Fibroblast of skin of abdomen (primary cell): Measurements from ENCODE around the gene NMRK2. TPM values are rescaled to one million over a fixed set of nuclear protein-coding genes. Genes with fewer than 3 reads are reported as not detected.
"Not testable (repeated sequence)": the region's sequence is repeated elsewhere in the genome, so short reads cannot be mapped to it uniquely, and the experiment has no call there.

Experiments used
- DNase-seq: peaks from one replicate; pipeline ENCODE4 v3.0.0-alpha.2; 2013
- polyA plus RNA-seq, 2 experiments: library from polyadenylated mRNA; unstranded; fragments of 120-200 nt; gene quantifications; one replicate each; pipeline ENCODE4 v1.2.1, GENCODE V29; 2013; ENCODE audit not compliant: insufficient read length in 2 of 2

Gene NMRK2
- 0.85 TPM for polyA plus RNA-seq (2013, experiment 1 of 2; ENCODE audit: insufficient read length)
- 0.72 TPM for polyA plus RNA-seq (2013, experiment 2 of 2; ENCODE audit: insufficient read length)

GRCh38 chr19:3932931-3933810 lies at the start of gene NMRK2:
Gene NMRK2, plus strand, starts transcription at chr19:3933069. Its CDS starts 603 bp downstream, at chr19:3933672.
- no peak for DNase-seq

GRCh38 chr19:3890591-3890990 lies 42.3 kb upstream of the NMRK2 start:
- no peak for DNase-seq

GRCh38 chr19:3893509-3894179 lies 39.2 kb upstream of the NMRK2 start:
- no peak for DNase-seq

- DNase-seq: not testable (repeated sequence)
Observed at GRCh38 chr19:3894959-3895358, 37.9 kb upstream of the NMRK2 start.

- no peak for DNase-seq
Observed at GRCh38 chr19:3895788-3896187, 37.1 kb upstream of the NMRK2 start.

GRCh38 chr19:3897936-3898335 lies 34.9 kb upstream of the NMRK2 start:
- DNase-seq: no peak

- DNase-seq: no peak
Observed at GRCh38 chr19:3898426-3898825, 34.4 kb upstream of the NMRK2 start.

- DNase-seq: no peak
Observed at GRCh38 chr19:3899531-3900294, 33.2 kb upstream of the NMRK2 start.

- DNase-seq: no peak
Observed at GRCh38 chr19:3902317-3902973, 30.4 kb upstream of the NMRK2 start.

GRCh38 chr19:3904233-3904632 lies 28.6 kb upstream of the NMRK2 start:
- DNase-seq: no peak

- DNase-seq: no peak
Observed at GRCh38 chr19:3907626-3908265, 25.1 kb upstream of the NMRK2 start.

GRCh38 chr19:3908266-3909054 lies 24.4 kb upstream of the NMRK2 start:
- DNase-seq: no peak

GRCh38 chr19:3910105-3910504 lies 22.8 kb upstream of the NMRK2 start:
- no peak for DNase-seq

GRCh38 chr19:3914199-3914598 lies 18.7 kb upstream of the NMRK2 start:
- no peak for DNase-seq

GRCh38 chr19:3916033-3916432 lies 16.8 kb upstream of the NMRK2 start:
- DNase-seq: no peak

- DNase-seq: no peak
Observed at GRCh38 chr19:3919793-3920192, 13.1 kb upstream of the NMRK2 start.

GRCh38 chr19:3923096-3923758 lies 9.6 kb upstream of the NMRK2 start:
- no peak for DNase-seq

- no peak for DNase-seq
Observed at GRCh38 chr19:3923912-3924311, 9.0 kb upstream of the NMRK2 start.

GRCh38 chr19:3931041-3931440 lies 1.8 kb upstream of the NMRK2 start:
- no peak for DNase-seq
